Measurements from ENCODE around the gene TMEM82.
A peak's percentile ranks its signal among the peaks of the same experiment; 100 is the strongest.

- TF ChIP-seq POLR2A (IDR thresholded peaks at IDR 0.05) (no peak), CTCF (IDR thresholded peaks at IDR 0.05) (no peak), POLR2AphosphoS5 (IDR thresholded peaks at IDR 0.05) (peak in 1 of 2 donors; percentile 32), EP300 (IDR thresholded peaks at IDR 0.05) (peak in 1 of 4 donors; percentile 1)
Observed at GRCh38 chr1:15706751-15707150, 35.5 kb upstream of the TMEM82 start.
